ENCODE data around the gene LIPM. TPM values are rescaled to one million over a fixed set of nuclear protein-coding genes. Genes with fewer than 3 reads are reported as not detected.

Gene LIPM
- total RNA-seq, 2 experiments from 2014 or later: not detected

DNA sequence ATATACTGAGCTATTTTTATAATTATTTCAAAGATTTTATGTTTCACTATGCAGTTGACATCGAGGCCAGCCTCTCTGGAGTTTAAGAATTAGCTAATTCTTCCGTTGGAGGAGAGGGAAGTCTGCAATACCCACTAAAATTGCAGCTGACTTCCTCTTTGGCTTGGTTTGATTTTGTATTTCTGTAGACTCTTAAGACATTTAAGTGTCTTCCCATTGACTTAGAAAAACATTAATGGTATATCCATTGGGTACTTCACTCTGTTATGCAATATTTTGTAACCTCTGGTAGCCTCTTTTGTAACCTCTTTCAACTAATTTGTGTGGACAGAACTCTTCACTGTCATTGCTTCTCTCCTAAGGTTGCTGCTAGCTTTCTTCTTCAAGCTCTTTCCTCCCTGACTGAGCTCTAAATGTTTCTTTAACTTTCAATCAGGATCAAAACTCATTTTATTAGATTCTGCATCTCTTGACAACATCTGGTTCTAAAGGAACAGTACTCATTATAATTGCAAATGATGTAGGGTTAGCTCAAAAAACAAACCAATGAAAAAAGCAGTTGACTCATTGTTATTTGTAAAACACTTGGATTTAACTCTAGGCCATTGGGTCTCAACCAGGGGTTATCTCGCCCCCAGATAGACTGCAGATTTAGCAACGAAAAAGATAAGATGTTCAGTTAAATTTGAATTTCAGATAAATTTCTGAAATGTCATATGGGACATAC, 50.8 kb downstream of the LIPM start:
- POLR2A ChIA-PET: interaction anchor here (1.4 kb wide), 1 partner anchor 26 kb away, joined by 4 read pairs; the partner anchor contains the start of gene STAMBPL1

GRCh38 chr10:88854684-88855083, 52.2 kb downstream of the LIPM start:
- H3K36me3 Mint-ChIP-seq: peaks cover 1% of the 10 kb centered on the region
- no peak overlapping the region for H3K27ac Mint-ChIP-seq
- no peaks in the 10 kb centered on the region for H3K9me3 Mint-ChIP-seq
- H3K4me1 Mint-ChIP-seq: peaks cover 8% of the 10 kb centered on the region
- POLR2A ChIA-PET: no interaction called here
- H3K27me3 Mint-ChIP-seq: no peaks in the 10 kb centered on the region
- DNase-seq (no peak), ATAC-seq (ENCODE audit: low read depth) (no peak)
- H3K4me3 Mint-ChIP-seq: no peak overlapping the region

More for the DNA sequence above, 50.8 kb downstream of the LIPM start:
- Mint-ChIP-seq H3K27ac (no peak overlapping the region), H3K36me3 (no peaks in the 10 kb centered on the region), H3K27me3 (no peaks in the 10 kb centered on the region), H3K4me3 (no peak overlapping the region), H3K4me1 (peaks cover 18% of the 10 kb centered on the region), H3K9me3 (no peaks in the 10 kb centered on the region)
- DNase-seq: no peak
- ATAC-seq (ENCODE audit: low read depth): no peak

DNA sequence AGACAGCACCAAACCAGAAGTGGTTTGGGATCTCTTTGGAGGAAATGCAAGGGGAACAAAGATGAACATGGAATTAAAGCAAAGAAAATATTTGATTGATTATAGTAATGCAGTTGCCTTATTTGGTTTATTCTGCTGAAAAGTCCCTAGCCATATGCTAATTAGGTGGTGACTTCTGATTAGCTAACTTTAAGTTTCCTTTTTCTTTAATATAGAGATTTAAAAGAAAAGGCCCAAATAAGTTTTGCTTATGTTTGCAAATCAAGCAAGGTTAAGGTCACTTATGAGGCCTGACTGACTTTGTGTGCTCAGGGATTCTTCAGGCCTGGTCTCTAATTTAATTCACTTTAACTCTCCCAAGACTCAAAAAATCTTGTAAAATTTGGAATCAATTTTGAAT, 55.3 kb downstream of the LIPM start:
- no peak overlapping the region for H3K4me3 Mint-ChIP-seq
- H3K4me1 Mint-ChIP-seq: peaks cover 5% of the 10 kb centered on the region
- no peak for ATAC-seq (ENCODE audit: low read depth)
- peaks cover 5% of the 10 kb centered on the region for H3K27me3 Mint-ChIP-seq
- H3K36me3 Mint-ChIP-seq: peaks cover 1% of the 10 kb centered on the region
- DNase-seq: no peak
- no peak overlapping the region for H3K27ac Mint-ChIP-seq
- H3K9me3 Mint-ChIP-seq: no peaks in the 10 kb centered on the region
- POLR2A ChIA-PET: no interaction called here

DNA sequence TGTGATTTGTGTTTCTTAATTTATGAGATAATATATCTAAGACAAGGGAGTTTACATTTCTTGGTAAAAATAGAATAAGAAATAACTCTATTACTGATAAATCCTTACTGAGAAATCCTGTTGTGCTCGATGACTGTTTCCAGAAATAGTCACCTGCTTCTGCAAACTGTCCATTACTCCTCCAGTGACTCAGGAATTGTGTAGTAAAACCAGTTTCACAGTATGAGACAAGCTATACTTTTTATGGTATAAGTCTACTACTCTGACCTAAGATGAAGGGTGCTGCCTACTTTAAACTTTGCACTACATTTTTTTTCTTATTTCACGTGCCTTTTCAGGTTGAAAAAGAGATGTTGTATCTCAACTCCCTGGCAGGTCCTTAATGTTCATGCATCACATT, 56.0 kb downstream of the LIPM start:
- H3K36me3 Mint-ChIP-seq: peaks cover 1% of the 10 kb centered on the region
- ATAC-seq (ENCODE audit: low read depth) (no peak), DNase-seq (no peak)
- no peak overlapping the region for H3K27ac Mint-ChIP-seq
- H3K4me3 Mint-ChIP-seq: no peak overlapping the region
- H3K4me1 Mint-ChIP-seq: peaks cover 1% of the 10 kb centered on the region
- H3K9me3 Mint-ChIP-seq: no peaks in the 10 kb centered on the region
- peaks cover 8% of the 10 kb centered on the region for H3K27me3 Mint-ChIP-seq
- POLR2A ChIA-PET: no interaction called here

GRCh38 chr10:88861036-88861435, 58.5 kb downstream of the LIPM start:
- Mint-ChIP-seq H3K27ac (no peak overlapping the region), H3K27me3 (peaks cover 8% of the 10 kb centered on the region), H3K4me1 (peaks cover 1% of the 10 kb centered on the region), H3K36me3 (peaks cover 1% of the 10 kb centered on the region), H3K4me3 (no peak overlapping the region), H3K9me3 (no peaks in the 10 kb centered on the region)
- DNase-seq (no peak), ATAC-seq (ENCODE audit: low read depth) (no peak)
- POLR2A ChIA-PET: no interaction called here

DNA sequence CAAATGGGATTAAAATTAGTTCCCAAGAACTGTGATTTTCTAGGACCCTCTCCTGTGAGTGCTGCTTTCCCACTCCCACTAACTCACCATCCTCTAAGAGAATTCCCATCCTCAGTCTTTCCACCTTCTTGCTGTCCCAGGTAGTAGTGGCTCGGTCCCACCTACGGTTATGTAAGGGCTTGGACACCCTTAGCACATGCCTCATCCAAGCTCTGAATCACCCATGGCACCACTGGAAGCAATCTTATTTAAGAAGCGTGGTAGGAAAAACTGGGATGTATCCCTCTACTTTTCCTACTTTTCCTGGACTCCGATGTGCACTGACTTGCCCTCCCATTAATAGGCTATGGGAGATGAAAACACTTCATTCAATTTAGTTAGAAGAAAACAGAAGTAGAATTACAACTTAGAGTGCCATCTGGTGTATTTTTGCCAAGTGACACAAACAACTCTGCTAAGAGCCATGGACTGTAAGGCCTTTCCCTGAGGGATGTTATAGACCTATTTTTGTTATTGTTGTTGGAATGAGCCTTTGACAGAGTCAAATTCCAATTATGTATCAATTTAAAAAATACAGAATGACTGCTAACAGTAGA, 62.8 kb downstream of the LIPM start:
- Mint-ChIP-seq H3K9me3 (peaks cover 2% of the 10 kb centered on the region), H3K4me1 (peaks cover 1% of the 10 kb centered on the region), H3K4me3 (no peak overlapping the region), H3K36me3 (no peaks in the 10 kb centered on the region), H3K27ac (no peak overlapping the region), H3K27me3 (peaks cover 8% of the 10 kb centered on the region)
- ATAC-seq (ENCODE audit: low read depth) (no peak), DNase-seq (no peak)
- POLR2A ChIA-PET: no interaction called here

- POLR2A ChIA-PET: no interaction called here
- Mint-ChIP-seq H3K27ac (no peak overlapping the region), H3K9me3 (peaks cover 2% of the 10 kb centered on the region)
Observed at GRCh38 chr10:88866454-88866853, 63.9 kb downstream of the LIPM start.

GRCh38 chr10:88870089-88870488, 67.6 kb downstream of the LIPM start:
- peaks cover 2% of the 10 kb centered on the region for H3K9me3 Mint-ChIP-seq
- peaks cover 1% of the 10 kb centered on the region for H3K4me1 Mint-ChIP-seq
- H3K27me3 Mint-ChIP-seq: peaks cover 2% of the 10 kb centered on the region
- no peak overlapping the region for H3K4me3 Mint-ChIP-seq
- no peak overlapping the region for H3K27ac Mint-ChIP-seq
- DNase-seq (no peak), ATAC-seq (ENCODE audit: low read depth) (no peak)
- POLR2A ChIA-PET: interaction anchor here (1.4 kb wide), 1 partner anchor 10 kb away, joined by 4 read pairs; the partner anchor contains the start of gene STAMBPL1
- H3K36me3 Mint-ChIP-seq: peaks cover 6% of the 10 kb centered on the region

More at GRCh38 chr10:88866454-88866853, 63.9 kb downstream of the LIPM start:
- DNase-seq (no peak), ATAC-seq (ENCODE audit: low read depth) (no peak)
- no peak overlapping the region for H3K4me3 Mint-ChIP-seq
- H3K36me3 Mint-ChIP-seq: peaks cover under 1% of the 10 kb centered on the region
- H3K4me1 Mint-ChIP-seq: peaks cover 1% of the 10 kb centered on the region
- peaks cover 8% of the 10 kb centered on the region for H3K27me3 Mint-ChIP-seq

Other genes starting within 250 kb of the LIPM start
- 1 to 10 TPM; 3.5 to 5.2 TPM for gene RNLS, start 219.4 kb upstream of the LIPM start, total RNA-seq
- under 1 TPM in 1 of 2 experiments, not detected in 1; 0.17 TPM for gene LIPJ, start 216.0 kb upstream of the LIPM start, total RNA-seq
- gene LIPF, start 138.3 kb upstream of the LIPM start, total RNA-seq: not detected
- not detected for gene LIPK, start 96.5 kb upstream of the LIPM start, total RNA-seq
- gene LIPN, start 42.7 kb upstream of the LIPM start, total RNA-seq: not detected
- gene ANKRD22, start 49.1 kb downstream of the LIPM start, total RNA-seq: not detected
- gene STAMBPL1, start 77.5 kb downstream of the LIPM start, total RNA-seq: 10 to 100 TPM; 48.3 to 54.0 TPM
- gene ACTA2, start 150.0 kb downstream of the LIPM start, total RNA-seq: 10 to 100 TPM; 11.0 to 13.8 TPM
- 10 to 100 TPM; 47.2 to 54.1 TPM for gene FAS, start 188.1 kb downstream of the LIPM start, total RNA-seq